Panc1 (cell line): ENCODE results near the gene SEMA3G. TPM values are rescaled to one million over a fixed set of nuclear protein-coding genes. Genes with fewer than 3 reads are reported as not detected.

Experiments used
- ATAC-seq: fragments of 200-7000 bp; cut with Tn5 transposase; 2 replicates; pipeline ENCODE4 v1.9.1; 2020; ENCODE audit warnings: mild to moderate bottlenecking, moderate library complexity
- BruUV-seq: library from RNA; stranded (reverse); fragments of 400-500 nt; replicated peaks from 2 replicates; lab custom pipeline; 2021; lab: Mats Ljungman, UMichigan
- CTCF ChIA-PET: fragments of 300-600 bp; sonication (Branson Sonifier 250); formaldehyde crosslinking; loops from one replicate; lab custom pipeline; 2022; ENCODE audit warnings: antibody characterized with exemption; lab: Charles Lee
- POLR2A ChIA-PET: fragments of 300-600 bp; sonication (Branson Sonifier 250); formaldehyde crosslinking; loops from one replicate; lab custom pipeline; 2022; ENCODE audit warnings: antibody characterized with exemption; lab: Charles Lee
- DNase-seq: peaks from one replicate; pipeline ENCODE4 v3.0.0-alpha.2; 2010; ENCODE audit warnings: low read depth, low spot score
- H3K27ac ChIP-seq: 2 replicates; pipeline ENCODE4 v1.5.1; 2011; ENCODE audit warnings: mild to moderate bottlenecking, low read length, inconsistent platforms
- H3K27me3 ChIP-seq: fragments of 200-500 bp; sonication (Bioruptor generic); 2 replicates; pipeline ENCODE4 v1.6.0; 2014; ENCODE audit warnings: low read length, inconsistent platforms; ENCODE audit not compliant: control insufficient read depth, insufficient read depth
- H3K36me3 ChIP-seq: fragments of 200-500 bp; sonication (Bioruptor generic); 2 replicates; pipeline ENCODE4 v1.5.1; 2014; ENCODE audit warnings: inconsistent platforms, mild to moderate bottlenecking, low read length, moderate library complexity; ENCODE audit not compliant: control insufficient read depth, insufficient read depth
- H3K4me1 ChIP-seq: 2 replicates; pipeline ENCODE4 v1.5.1; 2011; ENCODE audit warnings: inconsistent platforms, mild to moderate bottlenecking, low read length, moderate library complexity; ENCODE audit not compliant: control insufficient read depth, insufficient read depth
- H3K4me3 ChIP-seq, 2 experiments: 2 replicates each; pipeline ENCODE4 v1.5.1; 2011 to 2012; ENCODE audit warnings: low read depth in 2 of 2, low read length in 2 of 2, mild to moderate bottlenecking in 2 of 2, inconsistent platforms in 1 of 2, moderate library complexity in 1 of 2
- H3K9me3 ChIP-seq: fragments of 200-500 bp; sonication (Bioruptor generic); 2 replicates; pipeline ENCODE4 v1.5.1; 2014; ENCODE audit warnings: low read depth, mild to moderate bottlenecking, inconsistent platforms, low read length, moderate library complexity; ENCODE audit not compliant: control insufficient read depth, insufficient read depth
- POLR2AphosphoS5 ChIP-seq: IDR thresholded peaks from 2 replicates; pipeline ENCODE4 v1.6.1; 2012; ENCODE audit warnings: mild to moderate bottlenecking, low read depth, low read length, moderate library complexity
- SIN3A ChIP-seq: IDR thresholded peaks from 2 replicates; pipeline ENCODE4 v1.6.1; 2012; ENCODE audit warnings: low read depth, mild to moderate bottlenecking, low read length, moderate library complexity, borderline replicate concordance; ENCODE audit not compliant: insufficient read depth
- TCF7L2 ChIP-seq: IDR thresholded peaks from 2 replicates; pipeline ENCODE4 v1.6.1; 2011; ENCODE audit warnings: mild to moderate bottlenecking, low read depth, low read length, inconsistent platforms
- in situ Hi-C: cut with HindIII; loops from 2 replicates; pipeline ENCODE4 v1.10.0; 2016; ENCODE audit warnings: low sequenced_read_pairs, low pct_unique_long_range_greater_than_20kb
- intact Hi-C: fragments of 100-400 bp; cut with micrococcal nuclease; formaldehyde crosslinking; loops from one replicate; pipeline ENCODE4 v1.10.0; 2022; ENCODE audit not compliant: unreplicated experiment
- total RNA-seq: library from RNA; stranded (reverse); gene quantifications from one replicate; pipeline ENCODE4 v1.2.1, GENCODE V29; 2021; ENCODE audit not compliant: unreplicated experiment
- TF ChIP-seq, protein P1 (sequence below), 2 experiments: IDR thresholded peaks; 2 replicates each; pipeline ENCODE4 v1.6.1; 2011 to 2012; ENCODE audit warnings: low read depth in 2 of 2, control low read depth in 1 of 2, low read length in 1 of 2, mild to moderate bottlenecking in 1 of 2, moderate library complexity in 1 of 2; ENCODE audit not compliant: insufficient read depth in 1 of 2
- TF ChIP-seq, protein P2 (sequence below): fragments of 450-650 bp; IDR thresholded peaks from 2 replicates; pipeline ENCODE4 v1.5.1; 2017; ENCODE audit warnings: mild to moderate bottlenecking

The SEMA3G gene
- total RNA-seq, 1 experiment from 2014 or later: 1.6 TPM

DNA sequence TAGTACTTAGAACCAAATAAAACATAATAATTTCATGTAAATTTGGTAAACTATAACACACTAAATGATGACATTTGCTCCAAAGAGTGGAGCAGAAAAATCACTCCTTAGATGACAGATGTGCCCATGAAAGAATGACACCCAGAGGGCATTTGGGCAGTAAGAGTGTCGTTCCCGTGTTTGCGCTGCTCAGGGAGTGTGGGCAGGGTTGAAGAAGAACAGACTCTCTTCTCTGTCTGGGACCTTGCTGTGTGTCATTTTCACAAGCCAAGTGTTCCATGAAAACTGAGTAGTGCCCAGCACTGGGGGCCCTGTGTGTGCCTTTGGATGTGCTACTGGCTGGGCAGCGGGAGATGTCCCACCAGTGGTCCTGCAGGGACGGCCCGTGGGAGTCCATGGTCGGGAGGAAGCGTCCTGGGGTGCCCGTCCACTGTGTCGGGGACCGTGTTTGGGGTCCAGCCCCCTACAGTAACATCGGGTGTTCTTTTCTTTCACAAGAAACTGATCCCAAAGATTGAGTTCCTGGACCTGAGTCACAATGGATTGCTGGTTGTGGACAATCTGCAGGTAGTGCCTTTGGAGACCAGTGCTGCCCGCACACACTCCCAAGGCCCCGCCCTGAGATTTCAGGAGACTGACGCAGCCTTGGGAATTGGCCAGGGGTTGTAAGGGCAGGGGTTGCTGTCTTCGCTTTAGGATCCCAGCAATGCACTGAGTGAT, 32.3 kb upstream of the SEMA3G start:
- Histone ChIP-seq H3K9me3 (no peaks in the 10 kb centered on the region), H3K4me1 (no peaks in the 10 kb centered on the region), H3K4me3 (no peak overlapping the region), H3K27me3 (no peaks in the 10 kb centered on the region), H3K27ac (no peak overlapping the region), H3K36me3 (peaks cover 3% of the 10 kb centered on the region; the same call in 1 of the 2 replicates)
- ChIA-PET POLR2A (no interaction called here), CTCF (no interaction called here)
- TF ChIP-seq, protein P1, sequence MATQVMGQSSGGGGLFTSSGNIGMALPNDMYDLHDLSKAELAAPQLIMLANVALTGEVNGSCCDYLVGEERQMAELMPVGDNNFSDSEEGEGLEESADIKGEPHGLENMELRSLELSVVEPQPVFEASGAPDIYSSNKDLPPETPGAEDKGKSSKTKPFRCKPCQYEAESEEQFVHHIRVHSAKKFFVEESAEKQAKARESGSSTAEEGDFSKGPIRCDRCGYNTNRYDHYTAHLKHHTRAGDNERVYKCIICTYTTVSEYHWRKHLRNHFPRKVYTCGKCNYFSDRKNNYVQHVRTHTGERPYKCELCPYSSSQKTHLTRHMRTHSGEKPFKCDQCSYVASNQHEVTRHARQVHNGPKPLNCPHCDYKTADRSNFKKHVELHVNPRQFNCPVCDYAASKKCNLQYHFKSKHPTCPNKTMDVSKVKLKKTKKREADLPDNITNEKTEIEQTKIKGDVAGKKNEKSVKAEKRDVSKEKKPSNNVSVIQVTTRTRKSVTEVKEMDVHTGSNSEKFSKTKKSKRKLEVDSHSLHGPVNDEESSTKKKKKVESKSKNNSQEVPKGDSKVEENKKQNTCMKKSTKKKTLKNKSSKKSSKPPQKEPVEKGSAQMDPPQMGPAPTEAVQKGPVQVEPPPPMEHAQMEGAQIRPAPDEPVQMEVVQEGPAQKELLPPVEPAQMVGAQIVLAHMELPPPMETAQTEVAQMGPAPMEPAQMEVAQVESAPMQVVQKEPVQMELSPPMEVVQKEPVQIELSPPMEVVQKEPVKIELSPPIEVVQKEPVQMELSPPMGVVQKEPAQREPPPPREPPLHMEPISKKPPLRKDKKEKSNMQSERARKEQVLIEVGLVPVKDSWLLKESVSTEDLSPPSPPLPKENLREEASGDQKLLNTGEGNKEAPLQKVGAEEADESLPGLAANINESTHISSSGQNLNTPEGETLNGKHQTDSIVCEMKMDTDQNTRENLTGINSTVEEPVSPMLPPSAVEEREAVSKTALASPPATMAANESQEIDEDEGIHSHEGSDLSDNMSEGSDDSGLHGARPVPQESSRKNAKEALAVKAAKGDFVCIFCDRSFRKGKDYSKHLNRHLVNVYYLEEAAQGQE (IDR thresholded peaks at IDR 0.05; ENCODE audit: insufficient read depth in 1 of 2, low read depth in 2 of 2, low read length in 1 of 2): no peak
- no peak for TF ChIP-seq SIN3A
- no peak for TF ChIP-seq POLR2AphosphoS5
- TF ChIP-seq, protein P2, sequence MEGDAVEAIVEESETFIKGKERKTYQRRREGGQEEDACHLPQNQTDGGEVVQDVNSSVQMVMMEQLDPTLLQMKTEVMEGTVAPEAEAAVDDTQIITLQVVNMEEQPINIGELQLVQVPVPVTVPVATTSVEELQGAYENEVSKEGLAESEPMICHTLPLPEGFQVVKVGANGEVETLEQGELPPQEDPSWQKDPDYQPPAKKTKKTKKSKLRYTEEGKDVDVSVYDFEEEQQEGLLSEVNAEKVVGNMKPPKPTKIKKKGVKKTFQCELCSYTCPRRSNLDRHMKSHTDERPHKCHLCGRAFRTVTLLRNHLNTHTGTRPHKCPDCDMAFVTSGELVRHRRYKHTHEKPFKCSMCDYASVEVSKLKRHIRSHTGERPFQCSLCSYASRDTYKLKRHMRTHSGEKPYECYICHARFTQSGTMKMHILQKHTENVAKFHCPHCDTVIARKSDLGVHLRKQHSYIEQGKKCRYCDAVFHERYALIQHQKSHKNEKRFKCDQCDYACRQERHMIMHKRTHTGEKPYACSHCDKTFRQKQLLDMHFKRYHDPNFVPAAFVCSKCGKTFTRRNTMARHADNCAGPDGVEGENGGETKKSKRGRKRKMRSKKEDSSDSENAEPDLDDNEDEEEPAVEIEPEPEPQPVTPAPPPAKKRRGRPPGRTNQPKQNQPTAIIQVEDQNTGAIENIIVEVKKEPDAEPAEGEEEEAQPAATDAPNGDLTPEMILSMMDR: no peak
- TF ChIP-seq TCF7L2: no peak
- BruUV-seq: no TSS peak
- intact Hi-C loops (no loop called here), in situ Hi-C loops (no loop called here)
- DNase-seq (no peak), ATAC-seq (no peak)

DNA sequence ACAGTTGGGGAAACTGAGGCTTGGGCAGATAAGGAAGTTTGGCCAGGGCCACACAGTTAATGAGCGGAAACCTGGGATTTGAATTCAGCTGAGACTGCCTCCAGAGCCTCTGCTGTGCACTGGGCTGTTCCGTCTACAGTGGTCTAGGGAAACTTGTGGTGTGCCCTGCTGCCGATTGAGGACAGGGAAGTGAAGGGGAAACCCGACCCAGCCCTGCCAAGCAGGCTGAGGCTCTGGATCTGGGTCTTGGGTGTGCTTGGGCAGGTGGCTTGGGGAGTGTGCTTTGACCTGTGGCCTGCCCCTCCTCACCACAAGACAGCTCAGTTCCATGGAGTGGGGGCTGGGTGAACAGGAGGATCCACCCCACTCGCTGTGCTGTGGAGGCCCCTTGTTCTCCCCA, 28.1 kb upstream of the SEMA3G start:
- ChIA-PET CTCF (no interaction called here), POLR2A (no interaction called here)
- ATAC-seq (no peak), DNase-seq (no peak)
- Histone ChIP-seq H3K4me1 (no peaks in the 10 kb centered on the region), H3K36me3 (peaks cover 3% of the 10 kb centered on the region; the same call in 1 of the 2 replicates), H3K27ac (no peak overlapping the region), H3K9me3 (no peaks in the 10 kb centered on the region), H3K27me3 (no peaks in the 10 kb centered on the region), H3K4me3 (no peak overlapping the region)
- BruUV-seq: no TSS peak
- intact Hi-C loops: no loop called here
- in situ Hi-C loops: no loop called here
- TF ChIP-seq TCF7L2 (no peak), SIN3A (no peak), POLR2AphosphoS5 (no peak)
- TF ChIP-seq, protein P2: no peak
- TF ChIP-seq, protein P1 (IDR thresholded peaks at IDR 0.05; ENCODE audit: insufficient read depth in 1 of 2, low read depth in 2 of 2, low read length in 1 of 2): no peak
